ENCODE measurements around the gene L2HGDH. TPM values are rescaled to one million over a fixed set of nuclear protein-coding genes. Genes with fewer than 3 reads are reported as not detected.
A peak's percentile ranks its signal among the peaks of the same experiment; 100 is the strongest.

The L2HGDH gene
- total RNA-seq, 2 experiments from 2014 or later: 1.7 to 3.1 TPM

DNA sequence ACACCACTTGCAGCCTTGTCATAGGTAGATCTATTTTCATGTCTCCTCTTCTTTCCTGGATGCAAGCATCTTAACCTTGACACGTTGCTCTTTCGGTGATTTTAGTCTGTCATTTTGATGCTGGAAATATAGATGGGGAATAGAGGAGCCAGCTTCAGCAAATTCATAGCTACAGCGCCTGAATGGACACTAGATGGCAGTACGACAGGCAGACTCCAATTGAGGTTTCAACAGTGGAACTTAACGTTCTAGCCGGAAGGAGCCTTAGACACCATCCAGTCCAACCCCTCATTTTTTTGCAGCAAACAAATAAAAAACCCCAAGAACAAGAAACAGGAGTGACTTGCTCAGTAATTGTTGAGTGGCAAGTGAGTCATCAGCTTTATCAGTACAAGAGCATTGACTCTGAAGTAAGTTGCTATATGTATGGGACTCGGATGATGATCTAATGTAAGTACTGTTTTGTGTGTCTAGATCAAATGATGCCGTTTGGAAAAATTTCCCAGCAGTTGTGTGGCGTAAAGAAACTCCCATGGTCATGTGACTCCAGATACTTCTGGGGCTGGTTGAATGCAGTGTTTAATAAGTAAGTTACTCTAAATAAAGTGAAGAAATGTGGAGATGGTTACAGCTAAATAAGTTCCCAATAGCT lies 9.1 kb upstream of the L2HGDH start:
- peak; percentile 96 for ATAC-seq (ENCODE audit: poor library complexity)
- peaks cover 8% of the 10 kb centered on the region for H3K4me1 ChIP-seq (ENCODE audit: insufficient read depth, low read length)
- no peaks in the 10 kb centered on the region for H3K9me3 Mint-ChIP-seq
- H3K4me1 Mint-ChIP-seq (ENCODE audit: low read depth): peaks cover 27% of the 10 kb centered on the region
- peaks cover 34% of the 10 kb centered on the region for H3K36me3 Mint-ChIP-seq (ENCODE audit: low read depth)
- peak; percentile 29 to 93 (median 54) for DNase-seq
- peak overlapping the region; percentile 9 for H3K4me3 ChIP-seq (ENCODE audit: low read length)
- peak overlapping the region in 1 of 2 donors; percentile 16 for H3K27ac ChIP-seq (ENCODE audit: low read depth in 1 of 2, low read length in 2 of 2)
- peaks cover 28% of the 10 kb centered on the region for H3K36me3 ChIP-seq (ENCODE audit: insufficient read depth, low read length)
- no peak overlapping the region for H3K4me3 Mint-ChIP-seq
- no peaks in the 10 kb centered on the region for H3K9me3 ChIP-seq (ENCODE audit: control insufficient read depth in 1 of 2, insufficient read depth in 1 of 2, low read length in 2 of 2)
- no peaks in the 10 kb centered on the region for H3K27me3 Mint-ChIP-seq
- no peak overlapping the region for H3K27ac Mint-ChIP-seq
- H3K27me3 ChIP-seq (ENCODE audit: control insufficient read depth in 1 of 2, insufficient read depth in 2 of 2, low read length in 2 of 2): no peaks in the 10 kb centered on the region
- CTCF ChIA-PET: interaction anchor here (0.5 to 3.7 kb wide), 30 partner anchors 9 to 552 kb away, joined by 3 to 43 read pairs (median 4); partner anchors contain the start of genes CDKL1, DMAC2L, L2HGDH and MAP4K5
- peak; percentile 87 for TF ChIP-seq CTCF (IDR thresholded peaks at IDR 0.05)
- POLR2A ChIA-PET: interaction anchor here (0.7 to 1.9 kb wide), 8 partner anchors 9 to 554 kb away, joined by 3 to 18 read pairs (median 5); partner anchors contain the start of genes DMAC2L, L2HGDH, MAP4K5 and NEMF
- intact Hi-C loops (cut with DNase I, micrococcal nuclease): loop anchor here (1.0 to 10.0 kb wide), 5 partner anchors 9 to 544 kb away; partner anchors contain the start of genes DMAC2L (in 1 of the 2), L2HGDH (in 1 of the 2) and MAP4K5 (in 1 of the 2)

DNA sequence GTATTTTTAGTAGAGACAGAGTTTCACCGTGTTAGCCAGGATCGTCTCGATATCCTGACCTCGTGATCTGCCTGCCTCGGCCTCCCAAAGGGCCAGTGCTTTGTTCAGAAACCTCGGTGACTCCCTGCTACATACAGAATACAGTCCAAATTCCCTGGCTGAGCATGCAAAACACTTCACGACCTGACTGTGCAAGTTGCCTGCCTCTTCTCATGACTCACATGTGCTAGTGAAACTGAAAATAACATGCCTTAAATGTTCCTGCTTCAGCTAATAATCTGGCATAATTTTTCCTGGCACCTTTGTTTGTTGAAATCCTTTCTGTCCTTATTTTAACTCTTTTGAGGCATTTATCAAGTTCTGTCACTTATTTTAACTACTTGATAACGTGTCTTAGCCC lies 8.3 kb upstream of the L2HGDH start:
- no peak overlapping the region for H3K4me3 Mint-ChIP-seq
- H3K27me3 Mint-ChIP-seq: no peaks in the 10 kb centered on the region
- POLR2A ChIA-PET: interaction anchor here (1.0 to 1.9 kb wide), 6 partner anchors 8 to 468 kb away, joined by 3 to 18 read pairs (median 6); partner anchors contain the start of genes DMAC2L, L2HGDH, MAP4K5 and NEMF
- CTCF ChIA-PET: interaction anchor here (0.6 to 3.7 kb wide), 22 partner anchors 9 to 540 kb away, joined by 3 to 43 read pairs (median 5); partner anchors contain the start of genes DMAC2L, L2HGDH and MAP4K5
- intact Hi-C loops (cut with DNase I, micrococcal nuclease): loop anchor here (2.0 to 10.0 kb wide), 3 partner anchors 43 to 545 kb away; no protein-coding TSS in a partner anchor
- H3K9me3 Mint-ChIP-seq: no peaks in the 10 kb centered on the region
- Histone ChIP-seq H3K9me3 (ENCODE audit: control insufficient read depth in 1 of 2, insufficient read depth in 1 of 2, low read length in 2 of 2) (no peaks in the 10 kb centered on the region), H3K4me3 (ENCODE audit: low read length) (no peak overlapping the region), H3K36me3 (ENCODE audit: insufficient read depth, low read length) (peaks cover 22% of the 10 kb centered on the region), H3K27ac (ENCODE audit: low read depth in 1 of 2, low read length in 2 of 2) (no peak overlapping the region), H3K27me3 (ENCODE audit: control insufficient read depth in 1 of 2, insufficient read depth in 2 of 2, low read length in 2 of 2) (no peaks in the 10 kb centered on the region), H3K4me1 (ENCODE audit: insufficient read depth, low read length) (peaks cover 8% of the 10 kb centered on the region)
- H3K27ac Mint-ChIP-seq: no peak overlapping the region
- ATAC-seq (ENCODE audit: poor library complexity) (no peak), DNase-seq (peak in 1 of 14 experiments; percentile 19)
- H3K4me1 Mint-ChIP-seq (ENCODE audit: low read depth): peaks cover 32% of the 10 kb centered on the region
- H3K36me3 Mint-ChIP-seq (ENCODE audit: low read depth): peaks cover 30% of the 10 kb centered on the region
- no peak for TF ChIP-seq CTCF (IDR thresholded peaks at IDR 0.05)

DNA sequence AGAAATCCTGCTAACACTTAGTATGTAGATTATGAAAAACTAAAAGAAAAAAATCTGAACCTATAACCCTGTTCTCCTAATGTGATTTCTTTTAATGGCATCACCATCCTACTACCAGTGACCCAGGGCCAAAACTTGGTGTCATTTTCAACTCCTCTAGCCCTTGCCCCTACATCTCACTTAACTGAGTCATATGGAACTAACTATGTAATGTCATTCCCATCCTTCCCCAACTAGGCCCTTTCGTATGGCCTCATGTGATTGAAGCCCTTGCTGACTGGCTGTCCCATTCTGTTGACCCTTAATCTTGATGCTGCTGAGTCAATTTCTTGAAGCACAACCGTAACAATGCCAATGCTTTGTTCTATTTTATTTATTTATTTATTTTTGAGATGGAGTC lies 7.7 kb upstream of the L2HGDH start:
- no peak overlapping the region for H3K4me3 ChIP-seq (ENCODE audit: low read length)
- ChIA-PET POLR2A (interaction anchor here (1.8 kb wide), 2 partner anchors 8 to 212 kb away, joined by 14 to 18 read pairs; partner anchors contain the start of genes DMAC2L, L2HGDH and MAP4K5), CTCF (no interaction called here)
- no peak overlapping the region for H3K27ac Mint-ChIP-seq
- no peaks in the 10 kb centered on the region for H3K27me3 ChIP-seq (ENCODE audit: control insufficient read depth in 1 of 2, insufficient read depth in 2 of 2, low read length in 2 of 2)
- no peak overlapping the region for H3K27ac ChIP-seq (ENCODE audit: low read depth in 1 of 2, low read length in 2 of 2)
- no peak for TF ChIP-seq CTCF (IDR thresholded peaks at IDR 0.05)
- H3K9me3 Mint-ChIP-seq: no peaks in the 10 kb centered on the region
- intact Hi-C loops (cut with DNase I, micrococcal nuclease): loop anchor here (2.0 to 10.0 kb wide), 6 partner anchors 43 to 735 kb away; partner anchors contain the start of gene RPS29 (in 1 of the 2)
- peaks cover 8% of the 10 kb centered on the region for H3K4me1 ChIP-seq (ENCODE audit: insufficient read depth, low read length)
- no peaks in the 10 kb centered on the region for H3K9me3 ChIP-seq (ENCODE audit: control insufficient read depth in 1 of 2, insufficient read depth in 1 of 2, low read length in 2 of 2)
- H3K4me1 Mint-ChIP-seq (ENCODE audit: low read depth): peaks cover 32% of the 10 kb centered on the region
- no peak for DNase-seq
- peaks cover 18% of the 10 kb centered on the region for H3K36me3 ChIP-seq (ENCODE audit: insufficient read depth, low read length)
- no peak overlapping the region for H3K4me3 Mint-ChIP-seq
- no peaks in the 10 kb centered on the region for H3K27me3 Mint-ChIP-seq
- ATAC-seq (ENCODE audit: poor library complexity): no peak
- peaks cover 25% of the 10 kb centered on the region for H3K36me3 Mint-ChIP-seq (ENCODE audit: low read depth)
